ENCODE results near the gene L3MBTL4. TPM values are rescaled to one million over a fixed set of nuclear protein-coding genes. Genes with fewer than 3 reads are reported as not detected.

The L3MBTL4 gene
- total RNA-seq, 2 donors from 2014 or later: 0.27 to 5.3 TPM

GRCh38 chr18:5998907-5999306 lies 415.8 kb downstream of the L3MBTL4 start:
- no peak for ATAC-seq (ENCODE audit: insufficient number of reproducible peaks, low FRiP score, low read depth)
- no peak for DNase-seq (ENCODE audit: low spot score)
- Histone ChIP-seq H3K27me3 (replicated peaks; ENCODE audit: insufficient read depth) (no peaks in the 10 kb centered on the region), H3K9me3 (no peaks in the 10 kb centered on the region), H3K27ac (no peak overlapping the region), H3K36me3 (no peaks in the 10 kb centered on the region), H3K4me1 (ENCODE audit: control insufficient read depth in 1 of 2, low read depth in 2 of 2) (no peaks in the 10 kb centered on the region), H3K4me3 (no peak overlapping the region)
- TF ChIP-seq, protein P1, sequence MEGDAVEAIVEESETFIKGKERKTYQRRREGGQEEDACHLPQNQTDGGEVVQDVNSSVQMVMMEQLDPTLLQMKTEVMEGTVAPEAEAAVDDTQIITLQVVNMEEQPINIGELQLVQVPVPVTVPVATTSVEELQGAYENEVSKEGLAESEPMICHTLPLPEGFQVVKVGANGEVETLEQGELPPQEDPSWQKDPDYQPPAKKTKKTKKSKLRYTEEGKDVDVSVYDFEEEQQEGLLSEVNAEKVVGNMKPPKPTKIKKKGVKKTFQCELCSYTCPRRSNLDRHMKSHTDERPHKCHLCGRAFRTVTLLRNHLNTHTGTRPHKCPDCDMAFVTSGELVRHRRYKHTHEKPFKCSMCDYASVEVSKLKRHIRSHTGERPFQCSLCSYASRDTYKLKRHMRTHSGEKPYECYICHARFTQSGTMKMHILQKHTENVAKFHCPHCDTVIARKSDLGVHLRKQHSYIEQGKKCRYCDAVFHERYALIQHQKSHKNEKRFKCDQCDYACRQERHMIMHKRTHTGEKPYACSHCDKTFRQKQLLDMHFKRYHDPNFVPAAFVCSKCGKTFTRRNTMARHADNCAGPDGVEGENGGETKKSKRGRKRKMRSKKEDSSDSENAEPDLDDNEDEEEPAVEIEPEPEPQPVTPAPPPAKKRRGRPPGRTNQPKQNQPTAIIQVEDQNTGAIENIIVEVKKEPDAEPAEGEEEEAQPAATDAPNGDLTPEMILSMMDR (IDR thresholded peaks at IDR 0.05): no peak

GRCh38 chr18:5998166-5998881 lies 416.4 kb downstream of the L3MBTL4 start:
- no peaks in the 10 kb centered on the region for H3K27me3 ChIP-seq (replicated peaks; ENCODE audit: insufficient read depth)
- no peaks in the 10 kb centered on the region for H3K36me3 ChIP-seq
- no peak for ATAC-seq (ENCODE audit: insufficient number of reproducible peaks, low FRiP score, low read depth)
- H3K4me3 ChIP-seq: no peak overlapping the region
- TF ChIP-seq, protein P1 (IDR thresholded peaks at IDR 0.05): no peak
- DNase-seq (ENCODE audit: low spot score): no peak
- H3K4me1 ChIP-seq (ENCODE audit: control insufficient read depth in 1 of 2, low read depth in 2 of 2): no peaks in the 10 kb centered on the region
- no peaks in the 10 kb centered on the region for H3K9me3 ChIP-seq
- no peak overlapping the region for H3K27ac ChIP-seq

DNA sequence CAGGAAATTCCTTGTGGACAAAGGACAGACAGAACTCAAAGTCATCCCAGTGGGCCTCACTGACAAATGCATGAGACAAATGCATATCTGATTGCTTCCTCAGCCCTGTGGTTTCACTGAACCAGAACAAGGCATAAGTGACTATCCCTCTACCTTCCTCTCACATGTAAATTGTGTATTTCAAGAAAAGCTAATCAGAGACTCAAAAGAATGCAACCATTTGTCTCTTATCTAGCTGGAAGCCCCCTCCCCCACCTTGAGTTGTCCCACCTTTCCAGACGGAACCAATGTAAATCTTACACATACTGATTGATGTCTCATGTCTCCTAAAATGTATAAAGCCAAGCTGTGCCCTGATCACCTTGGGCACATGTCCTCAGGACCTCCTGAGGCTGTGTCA lies 417.4 kb downstream of the L3MBTL4 start:
- no peak for ATAC-seq (ENCODE audit: insufficient number of reproducible peaks, low FRiP score, low read depth)

GRCh38 chr18:5995626-5996025 lies 419.1 kb downstream of the L3MBTL4 start:
- no peaks in the 10 kb centered on the region for H3K27me3 ChIP-seq (replicated peaks; ENCODE audit: insufficient read depth)
- no peaks in the 10 kb centered on the region for H3K36me3 ChIP-seq
- H3K27ac ChIP-seq: no peak overlapping the region
- no peak for ATAC-seq (ENCODE audit: insufficient number of reproducible peaks, low FRiP score, low read depth)
- no peaks in the 10 kb centered on the region for H3K9me3 ChIP-seq
- TF ChIP-seq, protein P1 (IDR thresholded peaks at IDR 0.05): no peak
- no peak overlapping the region for H3K4me3 ChIP-seq
- no peaks in the 10 kb centered on the region for H3K4me1 ChIP-seq (ENCODE audit: control insufficient read depth in 1 of 2, low read depth in 2 of 2)
- DNase-seq (ENCODE audit: low spot score): no peak

More for the DNA sequence above, 417.4 kb downstream of the L3MBTL4 start:
- Histone ChIP-seq H3K27ac (no peak overlapping the region), H3K4me3 (no peak overlapping the region), H3K36me3 (no peaks in the 10 kb centered on the region), H3K4me1 (ENCODE audit: control insufficient read depth in 1 of 2, low read depth in 2 of 2) (no peaks in the 10 kb centered on the region), H3K9me3 (no peaks in the 10 kb centered on the region), H3K27me3 (replicated peaks; ENCODE audit: insufficient read depth) (no peaks in the 10 kb centered on the region)
- TF ChIP-seq, protein P1 (IDR thresholded peaks at IDR 0.05): no peak
- DNase-seq (ENCODE audit: low spot score): no peak

DNA sequence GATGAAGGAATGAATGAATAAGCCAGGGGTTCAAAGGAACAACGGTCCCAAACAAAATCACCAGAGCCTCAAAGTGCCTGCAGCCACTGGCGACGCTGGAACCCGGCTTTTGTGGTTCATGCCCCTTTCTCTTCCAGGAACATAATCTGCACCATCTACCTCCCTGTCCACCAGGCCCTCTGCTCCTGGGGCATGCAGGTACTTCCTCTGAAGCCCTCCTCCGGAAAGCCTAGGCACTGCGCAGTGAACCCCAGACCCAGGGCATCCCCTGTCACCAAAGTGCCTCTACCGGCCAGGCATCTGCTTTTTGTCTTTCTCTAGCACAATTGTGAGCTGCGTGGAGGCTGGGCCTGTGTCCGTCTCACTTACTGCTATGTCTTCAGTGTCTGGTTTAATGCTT lies 420.8 kb downstream of the L3MBTL4 start:
- Histone ChIP-seq H3K9me3 (no peaks in the 10 kb centered on the region), H3K27me3 (replicated peaks; ENCODE audit: insufficient read depth) (no peaks in the 10 kb centered on the region), H3K27ac (no peak overlapping the region), H3K4me3 (no peak overlapping the region), H3K4me1 (ENCODE audit: control insufficient read depth in 1 of 2, low read depth in 2 of 2) (no peaks in the 10 kb centered on the region), H3K36me3 (no peaks in the 10 kb centered on the region)
- DNase-seq (ENCODE audit: low spot score) (no peak), ATAC-seq (ENCODE audit: insufficient number of reproducible peaks, low FRiP score, low read depth) (no peak)
- TF ChIP-seq, protein P1 (IDR thresholded peaks at IDR 0.05): no peak
